Stimulated activated CD8-positive, alpha-beta memory T cell treated with anti-CD3 and anti-CD28 coated beads, Interleukin-7, amount 100 ng/mL, for 4 hours (primary cell): Measurements from ENCODE around the gene CTDP1.

ENCODE experiments used
- DNase-seq, 2 donors: peaks; one replicate each; pipeline ENCODE4 v3.0.0-alpha.2; 2020; ENCODE audit warnings: low read depth in 2 of 2

Gene CTDP1

GRCh38 chr18:79796531-79797405 is 117.2 kb downstream of the CTDP1 start:
- DNase-seq: no peak

- DNase-seq: no peak
These were observed 118.1 kb downstream of the CTDP1 start, which contains the start of gene KCNG2 for GRCh38 chr18:79797518-79798345. Gene KCNG2, plus strand, starts transcription at chr18:79797938. Its CDS starts 65,730 bp downstream, at chr18:79863668.

- DNase-seq: no peak
These were observed 118.9 kb downstream of the CTDP1 start for GRCh38 chr18:79798346-79798998.

GRCh38 chr18:79798999-79799370 is 119.4 kb downstream of the CTDP1 start:
- DNase-seq: no peak

- no peak for DNase-seq
These were observed 120.2 kb downstream of the CTDP1 start for GRCh38 chr18:79799619-79800370.

- no peak for DNase-seq
These were observed 121.0 kb downstream of the CTDP1 start for GRCh38 chr18:79800371-79801180.

- DNase-seq: no peak
These were observed 121.6 kb downstream of the CTDP1 start for GRCh38 chr18:79801217-79801616.

- no peak for DNase-seq
These were observed 122.0 kb downstream of the CTDP1 start for GRCh38 chr18:79801641-79802040.

- DNase-seq: no peak
These were observed 122.7 kb downstream of the CTDP1 start for GRCh38 chr18:79802298-79802697.

GRCh38 chr18:79803611-79804051 is 124.0 kb downstream of the CTDP1 start:
- DNase-seq: no peak
